ENCODE data around the gene MRLN.

DNA sequence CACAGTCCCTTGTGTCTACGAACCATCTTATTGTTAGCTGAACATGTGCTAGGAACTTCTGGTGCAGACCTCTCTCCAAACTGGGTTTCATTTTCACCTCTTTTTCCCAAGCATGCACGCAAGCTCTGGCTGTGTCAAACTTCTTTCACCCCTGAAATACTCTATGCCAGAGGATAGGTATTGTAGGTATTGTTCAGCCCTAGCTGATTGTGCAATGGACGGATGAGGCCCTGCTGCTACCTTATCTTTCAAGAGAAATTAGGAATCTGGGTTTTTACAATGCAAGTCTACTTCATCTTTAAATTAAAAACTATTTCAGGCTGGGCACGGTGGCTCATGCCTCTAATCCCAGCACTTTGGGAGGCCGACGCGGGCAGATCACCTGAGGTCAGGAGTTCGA lies 28.3 kb upstream of the MRLN start:
- TF ChIP-seq FOXA1 (IDR thresholded peaks at IDR 0.05) (no peak), CTBP1 (IDR thresholded peaks at IDR 0.05; ENCODE audit: borderline replicate concordance) (no peak), BHLHE40 (IDR thresholded peaks at IDR 0.05; ENCODE audit: borderline replicate concordance) (no peak), NFRKB (IDR thresholded peaks at IDR 0.05) (no peak), HDGF (IDR thresholded peaks at IDR 0.05; ENCODE audit: borderline replicate concordance) (no peak), LEF1 (IDR thresholded peaks at IDR 0.05; ENCODE audit: borderline replicate concordance) (no peak), ELF4 (IDR thresholded peaks at IDR 0.05) (no peak), L3MBTL2 (conservative IDR thresholded peaks at IDR 0.05) (no peak), FOXM1 (IDR thresholded peaks at IDR 0.05; ENCODE audit: borderline replicate concordance) (no peak), ARNT (IDR thresholded peaks at IDR 0.05) (no peak)
